AG09309 (cell line): ENCODE results near the gene GPBP1.

Source experiments
- DNase-seq: peaks from one replicate; pipeline ENCODE4 v3.0.0-alpha.2; 2010; ENCODE audit warnings: low read depth
- H3K4me3 ChIP-seq: 2 replicates; pipeline ENCODE4 v1.5.1; 2011; ENCODE audit warnings: mild to moderate bottlenecking, low read depth, low read length, moderate library complexity; ENCODE audit not compliant: control insufficient read depth
- CTCF ChIP-seq: IDR thresholded peaks from 2 replicates; pipeline ENCODE4 v1.5.1; 2011; ENCODE audit warnings: mild to moderate bottlenecking, low read depth, low read length, inconsistent platforms; ENCODE audit not compliant: insufficient read depth, control insufficient read depth; ENCODE audit errors: missing control alignments

GPBP1 gene

GRCh38 chr5:57313716-57314115 is 139.9 kb downstream of the GPBP1 start:
- no peak for DNase-seq
- no peak for TF ChIP-seq CTCF
- no peak overlapping the region for H3K4me3 ChIP-seq
